Measurements from ENCODE around the gene ANKRD63.

DNA sequence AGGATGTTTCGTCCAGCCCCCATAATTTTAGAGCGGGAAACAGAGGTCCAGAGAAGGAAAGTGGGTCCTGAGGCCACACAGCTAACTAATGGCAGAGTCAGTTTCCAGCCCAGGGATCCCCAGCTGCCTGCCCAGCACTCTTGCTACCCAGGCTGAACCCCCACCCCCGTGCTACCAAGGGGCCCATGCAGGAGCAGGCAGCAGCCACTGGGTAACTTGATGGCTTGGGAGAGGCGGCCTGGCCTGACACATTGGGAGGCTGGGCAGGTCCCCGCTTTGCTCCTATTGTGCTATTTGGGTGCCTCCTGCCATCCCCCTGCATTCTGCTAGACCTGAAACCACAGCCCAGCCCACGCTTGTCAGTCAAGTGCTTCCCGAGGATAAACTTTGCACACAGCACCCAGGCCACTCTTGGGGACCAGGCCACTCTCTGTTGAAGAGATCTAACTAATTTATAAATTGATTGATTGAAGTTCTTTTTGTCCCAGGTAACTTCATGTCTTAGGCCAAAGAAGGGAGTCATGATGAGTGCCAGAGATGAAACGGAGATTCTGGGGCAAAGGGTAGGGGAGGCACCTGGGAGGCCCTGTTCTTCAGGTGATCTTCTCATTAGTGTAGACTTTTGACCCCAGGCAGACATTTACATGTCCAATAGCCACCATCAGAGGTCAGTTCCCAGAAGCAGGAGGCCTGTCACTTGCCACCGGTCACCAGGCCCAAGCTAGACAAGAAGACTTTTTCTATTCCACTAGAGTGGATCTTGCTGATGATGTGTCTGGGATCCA lies 37.0 kb downstream of the ANKRD63 start:
- TF ChIP-seq, protein P1, sequence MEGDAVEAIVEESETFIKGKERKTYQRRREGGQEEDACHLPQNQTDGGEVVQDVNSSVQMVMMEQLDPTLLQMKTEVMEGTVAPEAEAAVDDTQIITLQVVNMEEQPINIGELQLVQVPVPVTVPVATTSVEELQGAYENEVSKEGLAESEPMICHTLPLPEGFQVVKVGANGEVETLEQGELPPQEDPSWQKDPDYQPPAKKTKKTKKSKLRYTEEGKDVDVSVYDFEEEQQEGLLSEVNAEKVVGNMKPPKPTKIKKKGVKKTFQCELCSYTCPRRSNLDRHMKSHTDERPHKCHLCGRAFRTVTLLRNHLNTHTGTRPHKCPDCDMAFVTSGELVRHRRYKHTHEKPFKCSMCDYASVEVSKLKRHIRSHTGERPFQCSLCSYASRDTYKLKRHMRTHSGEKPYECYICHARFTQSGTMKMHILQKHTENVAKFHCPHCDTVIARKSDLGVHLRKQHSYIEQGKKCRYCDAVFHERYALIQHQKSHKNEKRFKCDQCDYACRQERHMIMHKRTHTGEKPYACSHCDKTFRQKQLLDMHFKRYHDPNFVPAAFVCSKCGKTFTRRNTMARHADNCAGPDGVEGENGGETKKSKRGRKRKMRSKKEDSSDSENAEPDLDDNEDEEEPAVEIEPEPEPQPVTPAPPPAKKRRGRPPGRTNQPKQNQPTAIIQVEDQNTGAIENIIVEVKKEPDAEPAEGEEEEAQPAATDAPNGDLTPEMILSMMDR (optimal IDR thresholded peaks at IDR 0.05 in 1 of 3, IDR thresholded peaks at IDR 0.05 in 1 of 3, conservative IDR thresholded peaks at IDR 0.05 in 1 of 3; ENCODE audit: extremely low read depth in 1 of 3, insufficient read depth in 2 of 3, low read length in 3 of 3) = no peak
- TF ChIP-seq EZH2 (IDR thresholded peaks at IDR 0.05; ENCODE audit: low read length) = no peak

All from keratinocyte (primary cell).